Upper lobe of left lung (tissue), 4 donors: Measurements from ENCODE around the gene ADAMTS17.

Source experiments
- CTCF ChIP-seq, 6 experiments: fragments of 450-650 bp in 4 of 6; fragments of 200-600 bp in 2 of 6; sonication (generic) in 2 of 6; IDR thresholded peaks; one replicate each; pipeline ENCODE4 v1.5.1; 2016 to 2019; ENCODE audit warnings: antibody characterized with exemption in 6 of 6
- POLR2A ChIP-seq, 4 donors: fragments of 450-650 bp; IDR thresholded peaks; one replicate each; pipeline ENCODE4 v1.5.1; 2016 to 2017; ENCODE audit warnings: antibody characterized with exemption in 4 of 4, mild to moderate bottlenecking in 2 of 4
- POLR2AphosphoS5 ChIP-seq, 2 donors: sonication (generic); formaldehyde crosslinking; IDR thresholded peaks; one replicate each; pipeline ENCODE4 v1.5.1; 2017; ENCODE audit warnings: antibody characterized with exemption in 2 of 2

- TF ChIP-seq CTCF (IDR thresholded peaks at IDR 0.05): no peak
- TF ChIP-seq POLR2A (IDR thresholded peaks at IDR 0.05): no peak
- no peak for TF ChIP-seq POLR2AphosphoS5 (IDR thresholded peaks at IDR 0.05)
Measured at GRCh38 chr15:100298257-100298656, 43.5 kb downstream of the ADAMTS17 start.
